ENCODE measurements around the gene CD6. TPM values are rescaled to one million over a fixed set of nuclear protein-coding genes. Genes with fewer than 3 reads are reported as not detected.

The CD6 gene
- total RNA-seq, 1 donor from 2014 or later = 0.22 TPM

DNA sequence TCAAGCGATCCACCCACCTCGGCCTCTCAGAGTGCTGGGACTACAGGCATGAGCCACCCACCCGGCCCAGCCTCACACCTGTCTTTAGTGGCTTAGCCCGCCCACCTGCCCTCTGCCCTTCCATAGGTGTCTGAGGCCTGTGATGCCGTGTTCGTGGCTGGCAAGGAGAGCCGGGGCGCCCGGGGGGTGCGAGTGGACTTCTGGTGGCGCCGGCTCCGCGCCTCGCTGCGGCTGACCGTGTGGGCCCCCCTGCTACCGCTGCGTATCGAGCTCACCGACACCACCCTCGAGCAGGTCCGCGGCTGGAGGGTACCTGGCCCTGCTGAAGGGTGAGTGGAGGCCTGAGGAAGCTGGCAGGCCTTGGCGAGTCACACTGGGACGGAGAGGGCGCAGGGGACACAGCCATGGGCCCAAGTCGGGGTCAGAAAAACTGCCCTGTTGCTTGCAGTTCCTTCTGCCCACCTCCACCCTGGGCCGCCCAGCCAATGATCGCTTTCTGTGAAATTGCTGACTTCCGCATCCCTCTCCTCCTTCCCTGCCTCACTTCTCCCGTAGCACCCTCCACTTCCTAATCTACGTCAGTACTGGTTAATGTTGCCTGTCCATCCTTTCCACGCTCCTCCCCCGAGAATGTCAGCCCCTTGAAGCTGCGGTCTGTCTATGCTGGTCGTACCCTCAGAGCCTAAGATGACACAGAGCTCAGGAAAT lies 37.9 kb upstream of the CD6 start:
- ATAC-seq (no peak), DNase-seq (ENCODE audit: missing footprints) (peak; percentile 50)
- intact Hi-C loops (cut with DNase I) = no loop called here

GRCh38 chr11:60934124-60934789 lies 37.2 kb upstream of the CD6 start:
- ATAC-seq (no peak), DNase-seq (ENCODE audit: missing footprints) (peak; percentile 51)
- intact Hi-C loops (cut with DNase I) = no loop called here

DNA sequence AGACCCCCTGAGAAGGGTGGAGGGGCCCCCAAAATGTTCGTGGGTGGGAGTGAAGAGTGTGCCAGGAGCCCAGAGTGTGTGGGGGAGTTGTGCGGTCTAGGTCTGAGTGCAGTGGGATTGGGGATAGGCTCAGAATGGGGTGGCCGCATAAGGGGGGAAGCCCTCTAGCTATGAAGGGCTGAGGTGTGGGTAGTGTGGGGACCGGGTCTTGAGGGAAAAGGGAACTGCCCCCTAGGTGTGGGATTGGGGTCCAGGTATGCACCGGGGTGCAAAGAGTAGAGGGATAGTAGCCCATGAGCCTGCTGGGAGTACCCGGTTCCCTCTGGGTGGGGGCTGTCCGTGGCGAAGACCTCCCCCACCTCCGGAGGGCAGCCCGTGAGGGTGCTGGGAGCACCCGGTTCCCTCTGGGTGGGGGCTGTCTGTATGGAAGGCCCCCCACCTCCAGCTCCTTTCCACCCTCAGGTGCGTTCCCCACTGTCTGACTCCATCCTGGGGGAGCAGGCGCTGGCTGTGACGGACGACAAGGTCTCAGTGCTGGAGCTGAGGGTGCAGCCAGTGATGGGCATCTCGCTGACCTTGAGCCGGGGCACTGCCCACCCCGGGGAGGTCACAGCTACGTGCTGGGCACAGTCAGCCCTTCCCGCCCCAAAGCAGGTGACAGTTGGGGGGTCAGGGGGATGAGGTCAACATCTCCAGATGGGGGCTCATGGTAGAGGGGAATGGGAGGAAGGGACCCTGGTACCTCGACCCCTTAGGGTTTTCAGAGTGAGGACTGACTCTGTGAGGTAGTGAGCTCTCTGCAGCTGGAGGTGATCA lies 36.5 kb upstream of the CD6 start:
- ATAC-seq = no peak

DNA sequence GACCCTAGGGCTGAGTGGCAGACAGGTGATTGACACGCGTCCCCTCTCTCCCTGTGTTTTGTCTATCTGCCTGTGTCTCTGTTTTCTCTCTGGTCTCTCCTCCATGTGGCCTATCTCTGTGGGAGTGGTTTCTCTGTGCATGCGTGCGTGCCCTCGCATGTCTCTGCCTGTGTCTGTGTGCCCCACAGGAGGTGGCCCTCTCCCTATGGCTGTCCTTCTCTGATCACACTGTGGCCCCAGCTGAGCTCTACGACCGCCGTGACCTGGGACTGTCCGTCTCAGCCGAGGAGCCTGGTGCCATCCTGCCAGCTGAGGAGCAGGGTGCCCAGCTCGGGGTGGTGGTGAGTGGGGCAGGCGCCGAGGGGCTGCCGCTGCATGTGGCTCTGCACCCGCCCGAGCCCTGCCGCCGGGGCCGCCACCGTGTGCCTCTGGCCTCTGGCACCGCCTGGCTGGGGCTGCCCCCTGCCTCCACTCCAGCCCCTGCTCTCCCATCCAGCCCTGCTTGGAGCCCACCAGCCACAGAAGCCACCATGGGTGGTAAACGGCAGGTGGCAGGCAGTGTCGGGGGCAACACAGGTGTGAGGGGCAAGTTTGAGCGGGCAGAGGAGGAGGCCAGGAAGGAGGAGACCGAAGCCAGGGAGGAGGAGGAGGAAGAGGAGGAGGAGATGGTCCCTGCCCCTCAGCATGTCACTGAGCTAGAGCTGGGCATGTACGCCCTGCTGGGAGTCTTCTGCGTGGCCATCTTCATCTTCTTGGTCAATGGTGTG lies 35.6 kb upstream of the CD6 start:
- DNase-seq (ENCODE audit: missing footprints) (no peak), ATAC-seq (no peak)
- intact Hi-C loops (cut with DNase I) = no loop called here

More for the DNA sequence above, 36.5 kb upstream of the CD6 start:
- intact Hi-C loops (cut with DNase I) = no loop called here
- peak; percentile 41 for DNase-seq (ENCODE audit: missing footprints)

- ATAC-seq = no peak
- intact Hi-C loops (cut with DNase I) = no loop called here
- no peak for DNase-seq (ENCODE audit: missing footprints)
These were observed 34.9 kb upstream of the CD6 start for GRCh38 chr11:60936467-60937143.

- intact Hi-C loops (cut with DNase I) = no loop called here
- ATAC-seq (peak; percentile 20), DNase-seq (ENCODE audit: missing footprints) (peak; percentile 56)
These were observed 34.3 kb upstream of the CD6 start for GRCh38 chr11:60937144-60937527.

DNA sequence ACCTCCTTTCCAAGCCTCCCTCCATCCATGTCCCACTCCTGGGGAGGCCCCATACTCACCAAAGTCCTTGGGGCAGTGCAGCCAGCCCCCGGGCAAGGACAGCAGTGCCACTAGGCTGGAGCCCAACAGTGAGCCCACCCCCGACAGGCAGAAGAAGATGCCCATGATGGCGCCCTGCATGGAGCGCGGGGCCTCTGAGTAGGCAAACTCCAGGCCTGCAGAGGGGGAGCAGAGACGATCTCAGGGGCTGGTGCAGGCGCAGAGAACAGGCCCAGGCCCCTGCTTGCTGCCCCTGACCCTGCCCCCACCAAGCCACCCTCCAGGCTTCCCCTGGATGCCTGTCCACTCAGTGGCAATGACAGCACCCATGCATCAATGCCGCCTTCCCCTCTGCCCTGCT lies 33.7 kb upstream of the CD6 start:
- ATAC-seq (no peak), DNase-seq (ENCODE audit: missing footprints) (peak; percentile 37)
- intact Hi-C loops (cut with DNase I) = no loop called here

GRCh38 chr11:60938500-60938899 lies 33.0 kb upstream of the CD6 start:
- intact Hi-C loops (cut with DNase I) = no loop called here
- peak; percentile 17 for DNase-seq (ENCODE audit: missing footprints)
- no peak for ATAC-seq

GRCh38 chr11:60939301-60939700 lies 32.2 kb upstream of the CD6 start:
- no peak for DNase-seq (ENCODE audit: missing footprints)
- ATAC-seq = no peak
- intact Hi-C loops (cut with DNase I) = no loop called here

DNA sequence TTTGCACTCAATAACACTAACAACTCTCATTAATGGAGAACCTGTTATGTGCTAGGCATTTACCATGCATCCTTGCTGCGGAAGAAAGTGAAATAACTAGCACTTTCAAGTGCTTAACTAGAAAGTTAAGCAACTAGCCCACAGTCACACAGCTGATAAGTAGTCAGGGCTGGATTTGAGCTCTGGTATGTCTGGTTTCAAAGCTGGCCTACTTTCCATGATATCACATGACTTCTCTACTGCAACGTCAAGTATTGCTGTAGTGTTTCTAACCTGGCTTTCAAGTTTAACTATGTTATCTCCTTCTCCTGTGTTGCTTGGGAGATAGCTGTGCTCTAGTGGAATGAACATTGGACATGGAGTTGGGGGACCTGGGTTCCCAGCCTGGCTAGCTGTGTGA lies 31.6 kb upstream of the CD6 start:
- intact Hi-C loops (cut with DNase I) = no loop called here

DNA sequence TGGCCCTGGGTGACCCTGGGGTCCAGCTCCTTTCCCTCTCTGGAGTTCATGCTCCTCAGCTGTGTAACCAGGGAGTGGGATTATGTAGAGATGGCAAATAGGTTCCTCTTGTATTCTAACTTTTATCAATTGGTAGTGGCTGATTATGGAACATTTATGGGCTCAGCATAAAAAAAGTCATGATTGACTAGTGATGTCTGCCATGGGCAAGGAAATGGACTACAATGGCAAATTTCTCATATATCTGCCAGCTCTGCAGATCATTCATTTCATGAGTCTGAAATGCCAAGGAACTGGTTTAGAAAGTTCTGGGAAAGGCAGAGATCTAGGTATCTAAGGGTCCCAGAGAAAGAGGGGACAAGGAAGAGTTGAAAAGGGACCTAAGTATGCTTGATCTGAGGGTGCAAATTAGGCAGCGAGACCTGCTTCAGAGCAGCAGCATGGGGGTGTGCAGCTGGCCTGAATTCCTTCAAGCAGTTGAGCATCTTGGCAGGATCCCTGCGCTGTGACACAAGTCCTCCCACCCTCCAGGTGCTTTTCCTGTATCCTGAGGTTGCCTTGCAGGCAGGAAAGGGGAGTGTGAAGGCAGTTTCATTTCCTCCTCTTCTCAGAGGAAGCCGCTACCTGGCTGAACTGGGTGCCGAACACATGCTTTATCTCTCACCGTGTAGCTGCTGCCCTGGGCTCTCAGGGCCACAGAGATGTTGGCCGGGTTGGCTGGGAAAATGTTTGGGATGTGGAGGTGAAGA lies 29.9 kb upstream of the CD6 start:
- intact Hi-C loops (cut with DNase I) = no loop called here
- no peak for ATAC-seq
- no peak for DNase-seq (ENCODE audit: missing footprints)

More for the DNA sequence above, 31.6 kb upstream of the CD6 start:
- no peak for DNase-seq (ENCODE audit: missing footprints)
- no peak for ATAC-seq

DNA sequence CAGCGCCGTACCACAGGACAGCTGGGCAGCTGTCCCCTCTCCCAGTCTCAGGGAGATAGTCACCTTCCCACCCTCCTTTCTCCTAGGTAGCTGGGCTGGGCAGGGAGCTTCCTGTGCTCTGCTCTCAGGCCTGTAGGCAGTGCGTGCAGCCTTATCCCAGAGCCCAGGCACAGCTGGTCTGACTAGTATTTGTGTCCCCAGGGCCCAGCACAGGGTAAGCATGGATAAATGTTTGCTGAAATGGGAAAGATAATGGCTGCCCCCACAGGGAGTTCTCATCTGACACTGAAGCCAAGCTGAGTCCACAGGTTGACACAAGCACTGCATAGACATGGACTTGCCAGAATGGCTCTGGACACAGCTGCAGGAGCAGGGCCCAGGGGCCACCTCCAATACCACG lies 29.3 kb upstream of the CD6 start:
- DNase-seq (ENCODE audit: missing footprints) (no peak), ATAC-seq (peak; percentile 17)
- intact Hi-C loops (cut with DNase I) = no loop called here

DNA sequence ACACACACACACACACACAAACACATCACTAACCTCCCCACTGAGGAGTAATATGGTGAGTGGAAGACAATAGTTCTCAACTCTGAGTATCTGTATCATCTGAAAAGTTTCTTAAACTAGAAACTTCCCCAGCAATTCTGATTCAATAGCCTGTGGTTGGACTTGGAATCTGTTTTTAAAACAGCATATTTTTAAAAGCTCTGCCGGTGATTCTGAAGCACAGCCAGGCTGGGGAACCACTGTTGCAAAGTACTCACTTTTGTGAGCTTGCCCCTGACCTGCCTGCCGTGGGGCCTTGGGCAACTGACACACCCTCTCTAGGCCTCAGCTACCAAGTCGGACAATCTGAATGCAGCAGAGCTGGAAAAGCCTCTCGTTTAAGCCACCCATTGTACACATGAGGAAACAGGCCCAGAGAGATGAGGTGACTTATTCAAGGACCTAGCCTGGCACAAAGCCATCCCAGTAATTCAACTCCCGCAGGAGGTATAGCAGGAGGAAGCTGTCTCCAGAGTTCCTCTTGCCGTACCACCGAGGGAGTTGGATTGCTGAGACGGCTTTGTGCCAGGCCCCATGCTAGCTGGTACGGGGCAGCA lies 28.4 kb upstream of the CD6 start:
- DNase-seq (ENCODE audit: missing footprints) (no peak), ATAC-seq (no peak)
- intact Hi-C loops (cut with DNase I) = no loop called here

DNA sequence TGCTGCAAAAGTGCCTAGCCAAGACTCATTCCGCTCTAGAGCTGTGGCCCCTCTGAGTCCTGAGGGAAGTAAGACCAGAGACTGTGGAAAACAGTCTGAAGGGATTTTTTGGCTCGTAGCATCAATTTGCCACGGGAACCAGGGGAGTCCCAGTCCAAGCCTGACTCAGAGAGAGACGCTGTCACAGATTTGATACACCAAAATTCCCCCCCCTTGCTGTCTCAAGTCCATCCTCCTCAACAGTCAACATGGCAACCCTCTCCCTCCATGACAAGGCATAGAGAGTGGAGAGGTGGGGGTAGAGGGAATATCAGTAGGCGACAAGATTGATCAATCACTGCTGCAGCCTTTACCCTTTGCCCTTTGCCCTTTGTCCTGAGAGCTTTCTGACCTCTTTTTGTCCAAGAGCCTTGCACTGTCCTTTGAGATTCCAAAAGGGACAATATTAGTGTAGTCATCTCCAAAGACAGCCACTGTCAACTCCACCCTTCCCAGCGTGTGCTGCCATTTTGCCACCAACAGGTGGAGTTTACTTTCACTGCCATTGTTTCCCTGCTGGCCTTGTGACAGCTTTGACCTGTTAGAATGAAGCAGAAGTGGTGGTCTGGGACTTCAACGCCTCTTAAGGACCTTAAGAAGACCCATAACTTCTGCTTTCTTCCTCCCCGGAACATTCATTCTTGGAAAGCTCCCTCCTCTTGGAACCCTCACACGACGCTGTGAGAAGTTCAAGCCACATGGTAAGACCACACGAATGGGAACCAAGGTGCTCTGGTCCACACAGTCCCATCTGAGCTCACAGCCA lies 26.8 kb upstream of the CD6 start:
- intact Hi-C loops (cut with DNase I) = no loop called here
- no peak for DNase-seq (ENCODE audit: missing footprints)
- no peak for ATAC-seq

DNA sequence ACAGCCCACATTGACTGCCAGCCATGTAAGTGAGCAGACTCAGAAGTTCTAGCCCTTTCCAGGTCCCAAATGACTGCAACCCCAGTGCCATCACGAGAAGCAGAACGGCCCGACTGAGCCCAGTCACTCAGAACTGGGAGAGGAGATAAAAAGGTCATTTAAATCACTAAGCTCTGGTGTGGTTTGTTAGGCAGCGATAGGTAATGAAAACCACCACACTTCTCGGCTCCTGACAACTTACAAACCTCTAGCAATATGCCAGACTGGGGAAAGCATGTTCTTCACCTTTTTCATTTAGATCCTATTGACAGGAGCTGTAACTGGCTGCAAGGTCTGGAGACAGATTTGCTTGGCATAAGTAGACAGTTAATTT lies 26.2 kb upstream of the CD6 start:
- intact Hi-C loops (cut with DNase I) = no loop called here
- ATAC-seq (no peak), DNase-seq (ENCODE audit: missing footprints) (no peak)

- intact Hi-C loops (cut with DNase I) = no loop called here
- no peak for ATAC-seq
- no peak for DNase-seq (ENCODE audit: missing footprints)
These were observed 24.7 kb upstream of the CD6 start for GRCh38 chr11:60946601-60947264.
